ENCODE measurements around the gene FRY. TPM values are rescaled to one million over a fixed set of nuclear protein-coding genes. Genes with fewer than 3 reads are reported as not detected.

FRY gene
- total RNA-seq, 4 donors from 2014 or later: 6.7 to 106 (median 14.1) TPM

- Histone ChIP-seq H3K4me3 (no peak overlapping the region), H3K4me1 (no peaks in the 10 kb centered on the region), H3K36me3 (no peaks in the 10 kb centered on the region), H3K27ac (no peak overlapping the region), H3K27me3 (no peaks in the 10 kb centered on the region), H3K9me3 (no peaks in the 10 kb centered on the region)
- DNase-seq: no peak
- no peak for TF ChIP-seq POLR2A (IDR thresholded peaks at IDR 0.05)
- TF ChIP-seq CTCF (IDR thresholded peaks at IDR 0.05): no peak
Measured at GRCh38 chr13:32024750-32025149, 6.8 kb upstream of the FRY start.

DNA sequence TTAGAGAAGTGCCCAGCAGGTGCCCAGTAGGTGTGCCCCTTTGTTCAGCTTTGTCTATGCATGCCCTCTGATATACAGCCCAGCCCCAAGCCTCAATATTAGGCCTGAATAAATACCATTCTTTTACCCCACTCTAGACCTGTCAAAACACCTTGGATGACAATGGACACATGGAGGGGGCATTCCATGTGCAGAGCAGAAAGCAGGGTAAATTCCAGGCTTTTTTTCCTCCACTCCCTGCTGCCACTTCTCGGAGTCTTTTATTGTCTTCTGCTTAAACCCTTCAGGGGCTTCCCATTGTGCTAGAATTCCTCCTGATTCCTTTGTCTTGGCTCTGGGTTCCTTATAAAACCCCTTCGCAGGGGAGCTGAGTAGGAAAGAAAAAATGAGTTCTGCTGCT lies 5.8 kb upstream of the FRY start:
- H3K27me3 ChIP-seq: no peaks in the 10 kb centered on the region
- H3K27ac ChIP-seq: no peak overlapping the region
- no peak for TF ChIP-seq CTCF (IDR thresholded peaks at IDR 0.05)
- no peak for TF ChIP-seq POLR2A (IDR thresholded peaks at IDR 0.05)
- no peaks in the 10 kb centered on the region for H3K9me3 ChIP-seq
- H3K4me1 ChIP-seq: peaks cover 0 to under 1% (median 0%) of the 10 kb centered on the region in 4 donors
- no peak for DNase-seq
- H3K4me3 ChIP-seq: no peak overlapping the region
- no peaks in the 10 kb centered on the region for H3K36me3 ChIP-seq

- Histone ChIP-seq H3K4me1 (peaks cover 0 to 10% (median 0%) of the 10 kb centered on the region in 4 donors), H3K36me3 (no peaks in the 10 kb centered on the region), H3K27ac (no peak overlapping the region), H3K27me3 (no peaks in the 10 kb centered on the region), H3K4me3 (no peak overlapping the region), H3K9me3 (no peaks in the 10 kb centered on the region)
- TF ChIP-seq POLR2A (IDR thresholded peaks at IDR 0.05) (no peak), CTCF (IDR thresholded peaks at IDR 0.05) (no peak)
- no peak for DNase-seq
Measured at GRCh38 chr13:32026623-32027022, 5.0 kb upstream of the FRY start.

DNA sequence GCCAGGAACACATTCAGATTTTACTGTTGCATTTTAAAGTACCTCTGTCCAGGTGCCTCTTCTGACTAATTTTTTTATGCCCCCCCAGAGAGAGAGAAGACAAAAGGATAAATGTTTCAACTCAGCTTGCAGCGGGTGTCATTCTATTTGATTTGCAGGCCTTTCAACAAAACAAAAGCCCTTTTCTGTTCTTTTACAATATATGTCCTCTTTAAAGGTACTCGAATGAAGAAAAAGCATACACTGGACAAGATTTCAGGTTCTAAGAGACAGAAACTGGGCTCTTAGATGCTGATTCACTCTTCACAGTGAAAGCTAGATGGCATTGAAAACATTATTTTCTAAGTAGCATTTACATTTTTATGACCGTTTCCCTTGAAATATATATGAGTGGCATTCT lies 2.9 kb upstream of the FRY start:
- TF ChIP-seq POLR2A (IDR thresholded peaks at IDR 0.05) (no peak), CTCF (IDR thresholded peaks at IDR 0.05) (no peak)
- Histone ChIP-seq H3K36me3 (no peaks in the 10 kb centered on the region), H3K9me3 (no peaks in the 10 kb centered on the region), H3K4me3 (no peak overlapping the region), H3K27ac (no peak overlapping the region), H3K4me1 (peaks cover 0 to 10% (median 0%) of the 10 kb centered on the region in 4 donors), H3K27me3 (no peaks in the 10 kb centered on the region)
- DNase-seq: no peak

GRCh38 chr13:32029684-32030083 lies 1.9 kb upstream of the FRY start:
- Histone ChIP-seq H3K9me3 (no peaks in the 10 kb centered on the region), H3K27me3 (no peaks in the 10 kb centered on the region), H3K36me3 (no peaks in the 10 kb centered on the region), H3K27ac (no peak overlapping the region), H3K4me1 (peaks cover 0 to 10% (median 0%) of the 10 kb centered on the region in 4 donors), H3K4me3 (no peak overlapping the region)
- no peak for TF ChIP-seq CTCF (IDR thresholded peaks at IDR 0.05)
- no peak for TF ChIP-seq POLR2A (IDR thresholded peaks at IDR 0.05)
- no peak for DNase-seq

DNA sequence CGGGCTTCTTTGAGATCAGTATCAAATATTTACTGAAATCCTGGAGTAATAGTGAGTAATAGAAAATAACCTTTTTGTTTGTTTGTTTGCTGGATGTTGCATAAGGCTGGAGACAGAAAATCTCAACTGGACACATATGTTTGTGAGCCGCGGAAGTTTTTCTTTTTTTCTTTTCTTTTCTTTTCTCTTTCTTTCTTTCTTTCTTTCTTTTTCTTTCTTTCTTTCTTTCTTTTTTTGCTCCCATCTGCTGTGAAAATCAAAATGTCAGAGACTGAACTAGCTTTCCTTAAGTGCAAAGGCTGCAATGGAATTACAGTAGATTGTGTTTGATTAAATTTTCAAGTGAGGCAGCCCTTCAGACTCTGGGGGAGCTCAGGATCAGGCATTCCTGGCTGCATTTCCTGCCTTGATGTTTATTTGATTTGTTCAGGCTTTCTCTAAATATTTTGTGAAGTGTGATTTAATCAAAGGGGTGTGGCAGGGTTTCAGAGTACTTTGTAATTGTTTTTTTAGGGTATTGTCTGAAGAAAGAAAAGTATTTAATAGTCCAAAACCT lies 319 bp downstream of the FRY start:
- Histone ChIP-seq H3K27me3 (no peaks in the 10 kb centered on the region), H3K9me3 (no peaks in the 10 kb centered on the region), H3K4me1 (peaks cover 0 to 18% (median 0%) of the 10 kb centered on the region in 4 donors), H3K27ac (peak overlapping the region; percentile 52 to 77 (median 66)), H3K36me3 (no peaks in the 10 kb centered on the region), H3K4me3 (peak overlapping the region; percentile 45 to 87 (median 64))
- no peak for DNase-seq
- no peak for TF ChIP-seq POLR2A (IDR thresholded peaks at IDR 0.05)
- no peak for TF ChIP-seq CTCF (IDR thresholded peaks at IDR 0.05)

Measured in Peyer's patch (tissue), 4 donors.